Esophagus muscularis mucosa (tissue), 4 donors: Measurements from ENCODE around the gene OR10H4. TPM values are rescaled to one million over a fixed set of nuclear protein-coding genes. Genes with fewer than 3 reads are reported as not detected.
A peak's percentile ranks its signal among the peaks of the same experiment; 100 is the strongest.
"Not testable (repeated sequence)": the region's sequence is repeated elsewhere in the genome, so short reads cannot be mapped to it uniquely, and the experiment has no call there.

Experiments
- DNase-seq: peaks from one replicate; pipeline ENCODE4 v3.0.0-alpha.2; 2017; ENCODE audit errors: extremely low spot score
- H3K27ac ChIP-seq, 4 donors: fragments of 200-600 bp; sonication (generic); replicated peaks in 1 of 4; 1 replicate in 3 of 4; 2 replicates in 1 of 4; pipeline ENCODE4 v1.5.1; 2016 to 2019; ENCODE audit warnings: mild to moderate bottlenecking in 1 of 4
- H3K27me3 ChIP-seq, 4 donors: fragments of 200-600 bp; sonication (generic); one replicate each; pipeline versions ENCODE4 v1.5.1 to v1.6.0; 2016 to 2019
- H3K36me3 ChIP-seq, 4 donors: fragments of 200-600 bp; sonication (generic); one replicate each; pipeline ENCODE4 v1.5.1; 2016 to 2019
- H3K4me1 ChIP-seq, 4 donors: fragments of 200-600 bp; sonication (generic); one replicate each; pipeline ENCODE4 v1.5.1; 2016 to 2019
- H3K4me3 ChIP-seq, 4 donors: fragments of 200-600 bp; sonication (generic); 1 replicate in 2 of 4; 2 replicates in 2 of 4; pipeline ENCODE4 v1.5.1; 2016 to 2019; ENCODE audit warnings: mild to moderate bottlenecking in 4 of 4, moderate library complexity in 1 of 4
- H3K9me3 ChIP-seq, 4 donors: fragments of 200-600 bp; sonication (generic); 1 replicate in 3 of 4; 2 replicates in 1 of 4; pipeline ENCODE4 v1.5.1; 2016 to 2019
- EP300 ChIP-seq: sonication (generic); formaldehyde crosslinking; IDR thresholded peaks from one replicate; pipeline ENCODE4 v1.6.1; 2017; ENCODE audit warnings: antibody characterized with exemption
- POLR2A ChIP-seq: fragments of 450-650 bp; IDR thresholded peaks from one replicate; pipeline ENCODE4 v1.6.1; 2017; ENCODE audit warnings: antibody characterized with exemption, moderate library complexity, mild to moderate bottlenecking, low read depth
- POLR2AphosphoS5 ChIP-seq, 2 donors: sonication (generic); formaldehyde crosslinking; IDR thresholded peaks; one replicate each; pipeline ENCODE4 v1.6.1; 2017; ENCODE audit warnings: antibody characterized with exemption in 2 of 2
- WGBS: methylation state at CpG from one replicate; pipeline ENCODE4 v1.1.5; 2018; 5-methylcytosine and 5-hydroxymethylcytosine counted together
- intact Hi-C: fragments of 100-400 bp; cut with DNase I; formaldehyde crosslinking; loops from one replicate; pipeline ENCODE4 v1.15.1; 2023
- total RNA-seq, 4 donors: library from RNA; depleted of rRNA; stranded (reverse); fragments of >200 nt; gene quantifications; one replicate each; pipeline versions ENCODE4 v1.1.0 to v1.2.1, GENCODE V29; 2016
- TF ChIP-seq, protein P1 (sequence below), 3 experiments: fragments of 200-600 bp in 2 of 3; fragments of 450-650 bp in 1 of 3; sonication (generic) in 2 of 3; IDR thresholded peaks; one replicate each; pipeline ENCODE4 v1.5.1; 2017 to 2019; ENCODE audit warnings: antibody characterized with exemption in 3 of 3, mild to moderate bottlenecking in 2 of 3, moderate library complexity in 1 of 3

The OR10H4 gene
- total RNA-seq, 4 donors from 2014 or later: not detected

DNA sequence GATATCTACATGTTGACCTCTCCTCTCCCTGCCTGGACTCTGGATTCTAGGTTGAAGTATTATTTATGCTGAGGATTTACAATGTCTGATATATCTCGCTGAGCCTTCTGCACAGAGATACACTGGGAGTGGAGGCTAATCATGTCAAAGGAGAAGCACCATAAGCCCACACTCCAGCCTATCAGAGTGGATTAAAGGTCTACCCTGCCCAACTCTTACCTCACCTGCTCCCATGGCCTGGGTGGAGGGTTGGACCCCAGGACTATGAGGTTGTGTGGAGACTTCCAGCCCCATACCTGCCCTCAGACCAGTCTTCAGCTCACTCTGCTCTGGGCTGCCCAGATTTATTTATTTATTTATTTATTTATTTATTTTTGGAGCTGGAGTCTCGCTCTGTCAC, 15.4 kb downstream of the OR10H4 start:
- WGBS: 69% methylated on average over 2 of the region's 2 CpGs
- no peak overlapping the region for H3K4me3 ChIP-seq
- H3K27me3 ChIP-seq: peaks cover 0 to 47% (median 0%) of the 10 kb centered on the region in 4 donors
- no peak for TF ChIP-seq EP300
- TF ChIP-seq, protein P1, sequence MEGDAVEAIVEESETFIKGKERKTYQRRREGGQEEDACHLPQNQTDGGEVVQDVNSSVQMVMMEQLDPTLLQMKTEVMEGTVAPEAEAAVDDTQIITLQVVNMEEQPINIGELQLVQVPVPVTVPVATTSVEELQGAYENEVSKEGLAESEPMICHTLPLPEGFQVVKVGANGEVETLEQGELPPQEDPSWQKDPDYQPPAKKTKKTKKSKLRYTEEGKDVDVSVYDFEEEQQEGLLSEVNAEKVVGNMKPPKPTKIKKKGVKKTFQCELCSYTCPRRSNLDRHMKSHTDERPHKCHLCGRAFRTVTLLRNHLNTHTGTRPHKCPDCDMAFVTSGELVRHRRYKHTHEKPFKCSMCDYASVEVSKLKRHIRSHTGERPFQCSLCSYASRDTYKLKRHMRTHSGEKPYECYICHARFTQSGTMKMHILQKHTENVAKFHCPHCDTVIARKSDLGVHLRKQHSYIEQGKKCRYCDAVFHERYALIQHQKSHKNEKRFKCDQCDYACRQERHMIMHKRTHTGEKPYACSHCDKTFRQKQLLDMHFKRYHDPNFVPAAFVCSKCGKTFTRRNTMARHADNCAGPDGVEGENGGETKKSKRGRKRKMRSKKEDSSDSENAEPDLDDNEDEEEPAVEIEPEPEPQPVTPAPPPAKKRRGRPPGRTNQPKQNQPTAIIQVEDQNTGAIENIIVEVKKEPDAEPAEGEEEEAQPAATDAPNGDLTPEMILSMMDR (IDR thresholded peaks at IDR 0.05): no peak
- no peak for TF ChIP-seq POLR2AphosphoS5 (IDR thresholded peaks at IDR 0.05)
- no peak for TF ChIP-seq POLR2A
- H3K36me3 ChIP-seq: no peaks in the 10 kb centered on the region
- no peak for DNase-seq
- H3K4me1 ChIP-seq: no peaks in the 10 kb centered on the region
- H3K9me3 ChIP-seq: peaks cover 0 to 7% (median 6%) of the 10 kb centered on the region in 4 donors
- H3K27ac ChIP-seq: no peak overlapping the region
- intact Hi-C loops: no loop called here

- TF ChIP-seq POLR2AphosphoS5 (IDR thresholded peaks at IDR 0.05) (no peak), EP300 (no peak), POLR2A (no peak)
- TF ChIP-seq, protein P1 (IDR thresholded peaks at IDR 0.05): no peak
- Histone ChIP-seq H3K4me1 (no peaks in the 10 kb centered on the region), H3K36me3 (no peaks in the 10 kb centered on the region), H3K27ac (no peak overlapping the region), H3K4me3 (no peak overlapping the region), H3K27me3 (peaks cover 0 to 20% (median 0%) of the 10 kb centered on the region in 4 donors), H3K9me3 (no peaks in the 10 kb centered on the region)
- intact Hi-C loops: no loop called here
- 38% methylated on average over 5 of the region's 5 CpGs for WGBS
- DNase-seq: no peak
These were observed 22.5 kb downstream of the OR10H4 start for GRCh38 chr19:15971224-15971780.

- intact Hi-C loops, H3K27ac ChIP-seq, H3K36me3 ChIP-seq, H3K9me3 ChIP-seq, H3K4me1 ChIP-seq, DNase-seq, H3K4me3 ChIP-seq: not testable (repeated sequence)
- peaks cover 0 to 20% (median 0%) of the 10 kb centered on the region in 4 donors for H3K27me3 ChIP-seq
These were observed 23.2 kb downstream of the OR10H4 start for GRCh38 chr19:15972043-15972442.

- Histone ChIP-seq H3K4me1 (no peaks in the 10 kb centered on the region), H3K4me3 (no peak overlapping the region), H3K9me3 (no peaks in the 10 kb centered on the region), H3K36me3 (no peaks in the 10 kb centered on the region), H3K27me3 (peaks cover 0 to 33% (median 0%) of the 10 kb centered on the region in 4 donors), H3K27ac (no peak overlapping the region)
- WGBS: 57% methylated on average over 5 of the region's 5 CpGs
- DNase-seq: no peak
- intact Hi-C loops: no loop called here
- TF ChIP-seq, protein P1 (IDR thresholded peaks at IDR 0.05): no peak
- TF ChIP-seq POLR2AphosphoS5 (IDR thresholded peaks at IDR 0.05): no peak
- no peak for TF ChIP-seq EP300
- no peak for TF ChIP-seq POLR2A
These were observed 26.0 kb downstream of the OR10H4 start for GRCh38 chr19:15974856-15975255.

GRCh38 chr19:15976836-15977689, 28.3 kb downstream of the OR10H4 start:
- intact Hi-C loops: no loop called here
- H3K9me3 ChIP-seq: peaks cover 0 to 14% (median under 1%) of the 10 kb centered on the region in 4 donors
- H3K36me3 ChIP-seq: no peaks in the 10 kb centered on the region
- WGBS: 64% methylated on average over 10 of the region's 10 CpGs
- peak; percentile 50 for DNase-seq
- H3K27ac ChIP-seq: no peak overlapping the region
- H3K27me3 ChIP-seq: peaks cover 0 to 50% (median 0%) of the 10 kb centered on the region in 4 donors
- H3K4me3 ChIP-seq: no peak overlapping the region
- H3K4me1 ChIP-seq: no peaks in the 10 kb centered on the region
- TF ChIP-seq POLR2AphosphoS5 (IDR thresholded peaks at IDR 0.05) (no peak), EP300 (no peak), POLR2A (no peak)
- TF ChIP-seq, protein P1 (IDR thresholded peaks at IDR 0.05): no peak
